HG03139 (cell line): ENCODE results near the gene JDP2.

Experiments used
- ATAC-seq: cut with Tn5 transposase; IDR thresholded peaks from one replicate; pipeline ENCODE4 v1.9.1; 2021; ENCODE audit not compliant: unreplicated experiment

The JDP2 gene

DNA sequence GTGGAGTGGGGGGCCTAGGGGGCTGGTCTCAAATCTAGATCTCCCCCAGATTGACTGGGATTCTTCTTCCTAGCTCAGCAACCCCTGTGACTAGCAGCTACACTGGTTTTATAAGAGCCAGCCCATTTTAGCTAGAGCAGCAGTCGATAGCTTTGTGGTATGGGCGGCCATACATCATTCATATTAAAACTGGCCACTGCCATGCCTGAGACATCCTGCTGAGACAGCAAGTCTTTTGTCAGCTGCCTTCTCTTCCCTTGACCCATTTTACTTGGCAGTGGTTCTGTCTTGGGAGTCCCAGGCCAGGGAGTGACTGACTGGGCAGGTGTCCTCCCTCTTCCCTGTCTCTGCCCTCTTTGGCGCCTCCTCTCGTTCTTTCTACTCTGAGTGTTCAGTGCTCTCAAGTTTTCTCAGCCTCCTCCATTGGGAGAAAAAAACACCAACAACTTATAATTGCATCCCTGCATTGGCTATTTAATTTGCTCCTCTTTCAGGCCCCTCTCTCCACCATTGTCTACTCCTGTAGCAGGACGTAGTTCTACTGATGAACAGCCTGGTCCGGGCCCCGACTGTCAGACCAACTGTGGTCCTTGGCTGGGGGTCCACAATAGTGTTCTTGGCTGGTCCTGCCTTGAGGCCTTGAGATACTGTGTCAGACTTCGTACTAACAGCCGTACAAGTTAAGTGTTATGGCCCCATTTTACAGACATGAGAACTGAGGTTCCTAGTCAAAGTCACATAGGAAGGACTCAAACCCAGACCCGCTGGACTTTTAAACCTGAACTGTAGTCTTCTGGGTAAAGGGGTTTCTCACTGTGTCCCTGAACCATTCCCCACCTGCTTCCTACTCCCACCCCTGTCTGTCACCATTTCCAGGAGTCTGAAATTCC, 18.3 kb upstream of the JDP2 start:
- ATAC-seq: no peak

DNA sequence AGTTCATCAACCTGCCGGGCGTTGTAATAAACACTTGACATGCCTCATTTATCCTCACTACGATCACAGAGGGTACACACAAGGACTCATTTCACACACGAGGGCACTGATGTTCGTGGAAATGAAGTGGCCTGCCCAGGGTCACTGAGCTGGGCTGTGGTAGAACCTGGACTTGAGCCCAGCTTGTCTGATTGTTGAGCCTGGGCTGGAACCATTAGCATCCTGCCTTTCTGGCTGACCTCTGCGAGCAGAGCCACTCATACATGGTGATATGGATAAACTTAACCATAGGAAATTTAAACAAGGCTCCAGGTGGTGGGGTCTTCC, 16.6 kb upstream of the JDP2 start:
- ATAC-seq: no peak

DNA sequence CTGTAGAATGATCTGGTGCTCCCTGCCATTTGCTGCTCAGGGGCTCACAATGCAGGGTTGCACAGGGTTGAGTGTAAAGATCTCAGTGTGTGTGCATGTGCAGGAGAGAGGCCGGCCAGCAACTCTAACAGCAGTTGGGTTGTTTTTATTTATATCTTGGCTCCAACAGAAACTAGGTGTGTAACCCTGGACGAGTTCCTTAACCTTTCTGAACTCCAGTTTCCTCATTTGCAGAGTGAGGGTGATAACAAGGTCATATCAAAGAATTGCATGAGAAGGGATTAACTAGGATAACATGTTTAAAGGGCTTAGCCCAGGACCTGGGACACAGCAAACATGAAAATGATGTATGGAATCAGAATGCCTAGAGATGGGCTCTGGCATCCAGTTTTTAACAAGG, 14.8 kb upstream of the JDP2 start:
- no peak for ATAC-seq

GRCh38 chr14:75417674-75418073, 10.1 kb upstream of the JDP2 start:
- no peak for ATAC-seq

GRCh38 chr14:75418850-75419768, 8.7 kb upstream of the JDP2 start:
- ATAC-seq: peak; percentile 55

DNA sequence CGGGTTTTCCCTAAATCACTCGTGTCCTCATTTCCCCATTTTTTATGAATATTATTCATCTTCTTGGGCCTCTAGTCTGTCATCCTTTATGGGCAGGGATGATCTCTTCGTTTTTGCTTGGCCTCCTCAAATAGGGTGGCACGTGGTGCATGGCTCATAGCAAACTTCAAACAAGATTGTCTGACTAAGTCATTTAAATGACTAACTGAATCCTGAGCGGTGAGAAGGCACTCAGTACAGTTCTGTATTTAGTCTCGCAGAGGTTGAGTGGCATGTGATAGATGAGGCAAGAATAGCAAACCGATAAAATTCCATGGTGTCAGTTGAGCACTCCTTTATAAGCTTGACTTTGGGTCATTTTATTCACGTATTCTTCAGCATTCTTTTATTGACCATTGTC, 5.7 kb upstream of the JDP2 start:
- ATAC-seq: no peak

- ATAC-seq: no peak
Measured at GRCh38 chr14:75424496-75424895, 3.3 kb upstream of the JDP2 start.

DNA sequence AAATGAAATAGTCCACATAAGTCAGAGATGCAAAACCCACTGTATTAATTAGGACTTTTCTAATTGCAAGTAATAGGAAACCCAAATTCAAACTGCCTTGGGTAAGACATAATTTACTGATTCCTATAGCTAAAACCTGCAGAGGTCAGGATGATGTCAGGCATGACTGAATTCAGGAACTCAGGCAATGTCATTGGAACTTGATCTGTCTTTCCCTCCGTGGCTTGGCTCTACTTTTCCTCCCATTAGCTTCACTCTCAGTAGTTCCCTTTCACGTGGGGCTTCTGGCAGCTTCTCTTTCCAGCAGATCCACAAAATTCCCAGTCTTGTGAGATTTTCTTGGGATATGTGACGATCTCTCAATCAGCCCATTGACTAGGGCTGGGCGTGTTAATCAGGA, 2.4 kb upstream of the JDP2 start:
- ATAC-seq: no peak

- peak; percentile 40 for ATAC-seq
Measured at GRCh38 chr14:75426332-75427125, 1.3 kb upstream of the JDP2 start.

DNA sequence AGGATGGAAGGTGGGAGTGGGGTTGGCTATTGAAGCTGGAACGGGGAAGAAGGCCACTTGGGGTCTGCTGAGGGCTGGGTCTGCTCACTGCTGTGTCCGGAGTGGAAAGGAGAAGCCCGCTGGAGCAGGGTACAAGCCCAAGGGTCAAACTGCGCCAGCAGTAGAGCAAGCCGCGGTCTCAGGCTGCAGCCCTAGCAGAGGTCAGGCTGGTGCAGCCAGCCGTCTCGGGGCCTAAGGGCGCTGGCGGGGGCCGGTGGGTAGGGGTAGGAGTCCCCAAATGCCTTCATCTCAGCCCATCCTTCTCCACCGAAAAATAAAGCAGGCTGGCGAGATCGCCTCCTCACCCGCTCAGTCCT, 718 bp upstream of the JDP2 start:
- ATAC-seq: no peak

DNA sequence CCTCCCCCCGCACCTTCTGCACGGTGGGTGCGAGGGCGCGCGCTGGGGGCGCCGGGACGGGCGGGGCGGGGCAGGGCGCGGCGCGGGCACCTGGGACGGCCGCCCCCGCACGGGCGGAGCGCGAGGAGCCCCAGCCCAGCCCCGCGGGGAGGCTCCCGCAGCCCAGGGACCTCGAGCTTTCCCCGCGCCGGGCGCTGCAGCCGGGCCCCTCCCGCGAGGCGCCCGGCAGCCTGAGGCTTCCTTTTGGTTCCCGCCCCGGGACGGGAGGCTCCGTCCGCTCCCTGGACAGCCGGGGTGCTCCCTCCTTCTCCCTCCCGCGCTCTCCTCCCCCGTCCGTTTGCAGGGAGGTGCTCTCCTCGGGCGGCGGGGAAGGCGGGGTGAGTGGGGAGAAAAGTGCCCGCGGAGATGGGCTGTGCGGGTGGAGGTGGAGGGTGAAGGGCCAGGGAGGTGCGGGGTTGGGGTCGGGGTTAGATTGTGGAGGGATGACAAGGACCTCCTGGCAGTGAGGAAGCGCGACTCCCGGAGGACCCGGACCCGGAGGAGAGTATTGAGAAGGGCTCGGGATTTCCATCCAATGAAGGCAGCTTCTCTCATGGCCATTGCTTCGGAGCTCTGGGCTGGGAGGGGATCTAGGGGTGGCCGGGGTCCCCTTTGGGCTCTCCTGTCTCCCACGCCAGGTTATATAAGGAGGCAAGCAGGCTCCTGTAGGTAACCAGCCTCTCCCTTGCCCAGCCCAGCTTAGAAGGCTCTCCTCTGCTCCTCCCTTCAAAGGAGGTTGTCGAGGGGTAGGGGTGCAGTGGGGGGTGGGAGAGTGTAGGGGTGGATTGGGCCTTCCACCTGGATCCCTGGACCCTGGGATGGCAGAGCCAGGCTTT, 645 bp downstream of the JDP2 start:
- peak; percentile 11 for ATAC-seq

DNA sequence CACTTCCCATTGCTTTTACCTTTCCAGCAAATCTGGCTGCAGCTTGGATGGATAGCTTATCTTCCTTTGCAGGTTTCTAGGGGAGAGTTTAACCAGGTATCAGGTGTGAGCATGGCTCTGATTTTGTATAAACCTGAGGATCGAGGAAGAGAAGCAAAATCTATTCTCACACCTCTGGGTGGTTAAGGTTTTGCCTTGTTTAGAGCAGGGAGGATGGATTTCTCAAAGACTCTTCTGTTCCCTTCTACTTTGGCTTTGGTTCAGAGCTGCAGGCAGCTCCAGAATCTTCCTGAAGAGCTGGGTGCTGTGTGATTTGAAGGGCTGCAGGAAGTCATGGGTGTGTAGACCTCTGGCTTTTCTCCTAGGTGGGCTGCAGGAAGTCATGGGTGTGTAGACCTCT, 1.7 kb downstream of the JDP2 start:
- ATAC-seq: no peak

- no peak for ATAC-seq
Measured at GRCh38 chr14:75430116-75430515, 2.3 kb downstream of the JDP2 start.

- no peak for ATAC-seq
Measured at GRCh38 chr14:75430526-75430925, 2.7 kb downstream of the JDP2 start.

DNA sequence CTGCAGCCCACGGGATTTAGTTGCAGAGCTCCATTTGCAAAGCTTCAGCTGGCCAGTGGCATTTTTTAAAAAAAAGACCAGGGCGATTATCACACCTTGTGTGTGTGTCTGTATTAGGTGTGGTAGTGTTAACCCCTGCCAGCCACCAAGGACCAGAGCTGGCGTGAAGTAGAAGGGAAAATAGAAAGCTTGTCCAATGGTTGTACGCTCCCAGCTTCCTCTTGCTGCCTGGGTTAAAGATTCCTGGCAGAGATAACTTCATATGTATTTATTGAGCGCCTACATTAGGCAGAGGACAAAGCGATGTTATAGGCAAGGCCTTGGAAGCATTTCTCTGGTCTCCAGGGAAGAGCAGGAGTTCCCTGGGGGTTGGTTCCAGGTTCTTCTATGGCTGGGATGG, 3.2 kb downstream of the JDP2 start:
- ATAC-seq: no peak

DNA sequence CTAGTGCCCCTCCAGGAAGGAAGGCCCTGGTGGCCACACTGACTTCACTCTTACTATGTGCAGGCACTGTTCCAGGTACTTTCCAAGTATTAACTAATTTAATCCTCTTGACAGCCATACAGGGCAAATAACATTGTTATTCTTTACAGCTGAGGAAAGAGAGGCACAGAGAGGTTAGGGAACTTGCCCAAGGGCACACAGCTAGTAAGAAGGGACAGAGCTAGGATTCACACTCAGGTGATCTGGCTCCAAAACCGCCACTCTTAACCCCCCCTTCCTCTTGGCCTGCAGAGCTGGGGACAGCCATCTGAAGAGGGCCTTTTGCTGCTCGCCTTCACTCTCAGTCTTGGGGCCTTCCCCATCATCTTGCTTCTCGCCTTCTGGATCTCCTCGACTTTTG, 4.0 kb downstream of the JDP2 start:
- no peak for ATAC-seq

GRCh38 chr14:75432411-75432810, 4.6 kb downstream of the JDP2 start:
- ATAC-seq: no peak

- ATAC-seq: no peak
Measured at GRCh38 chr14:75433631-75434071, 5.8 kb downstream of the JDP2 start.

DNA sequence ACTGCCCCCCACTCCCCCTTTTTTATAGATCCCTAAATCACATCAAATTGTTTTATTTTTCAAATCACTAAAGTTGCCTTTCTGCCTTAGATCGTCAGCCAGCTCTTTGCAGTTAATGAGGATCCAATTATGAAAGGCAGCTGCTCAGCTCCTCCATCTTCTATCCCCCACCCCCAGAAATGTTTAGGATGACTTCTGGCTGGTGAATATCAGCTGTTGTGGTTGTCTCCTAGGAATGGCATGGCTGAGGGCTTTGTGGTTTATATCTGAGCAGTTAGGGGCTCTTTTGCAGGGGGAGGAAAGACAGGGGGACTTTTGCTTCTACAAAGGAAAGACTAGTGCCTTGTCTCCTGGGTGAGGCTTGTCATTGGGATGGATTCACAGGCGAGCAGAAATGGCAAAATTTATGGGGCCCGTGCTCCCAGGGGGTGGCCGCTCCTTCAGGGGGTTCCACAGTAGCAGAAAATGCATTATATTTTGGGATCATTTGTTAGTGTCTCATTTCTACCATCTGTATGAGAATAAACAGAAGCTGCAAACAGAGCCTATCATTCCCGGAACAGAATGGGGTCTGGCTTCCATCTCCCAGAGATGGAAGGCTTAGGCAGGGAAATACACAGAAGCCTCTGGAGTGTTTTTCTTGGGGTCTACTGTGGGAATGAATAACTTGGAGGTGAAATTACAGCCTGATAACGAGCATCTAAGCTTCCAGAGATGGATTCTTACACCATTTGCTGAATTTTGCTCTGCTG, 6.5 kb downstream of the JDP2 start:
- ATAC-seq: no peak

- no peak for ATAC-seq
Measured at GRCh38 chr14:75434890-75435248, 7.0 kb downstream of the JDP2 start.
